Activated CD8-positive, alpha-beta memory T cell treated with anti-CD3 and anti-CD28 coated beads, Interleukin-2, amount 10 ng/mL, durations not matched to agents 7 days and 5 days (primary cell): ENCODE results near the gene SLX9. TPM values are rescaled to one million over a fixed set of nuclear protein-coding genes. Genes with fewer than 3 reads are reported as not detected.

Experiments used
- ATAC-seq: fragments of 150-1000 bp; cut with Tn5 transposase; one replicate; pipeline ENCODE4 v1.10.0; 2021; ENCODE audit warnings: moderate library complexity
- CTCF ChIA-PET: fragments of 350-600 bp; sonication (Branson Sonifier 250); formaldehyde crosslinking; loops from one replicate; lab custom pipeline; 2021; ENCODE audit warnings: antibody characterized with exemption; lab: Charles Lee
- DNase-seq: peaks from one replicate; pipeline ENCODE4 v3.0.0-alpha.2; 2020
- H3K27ac Mint-ChIP-seq: one replicate; pipeline ENCODE4 v1.8.0; 2021; ENCODE audit warnings: mild to moderate bottlenecking, mixed read lengths
- H3K27me3 Mint-ChIP-seq: one replicate; pipeline ENCODE4 v1.8.0; 2021; ENCODE audit warnings: mixed read lengths
- H3K36me3 Mint-ChIP-seq: one replicate; pipeline ENCODE4 v1.8.0; 2021; ENCODE audit warnings: mild to moderate bottlenecking, mixed read lengths
- H3K4me1 Mint-ChIP-seq: one replicate; pipeline ENCODE4 v1.8.0; 2021; ENCODE audit warnings: mixed read lengths
- H3K4me3 Mint-ChIP-seq: one replicate; pipeline ENCODE4 v1.8.0; 2021; ENCODE audit warnings: mild to moderate bottlenecking, moderate library complexity, mixed read lengths
- H3K9me3 Mint-ChIP-seq: one replicate; pipeline ENCODE4 v1.8.0; 2022; ENCODE audit warnings: low read depth, mixed read lengths
- total RNA-seq, 2 experiments: library from RNA; stranded (reverse); gene quantifications; one replicate each; pipeline ENCODE4 v1.2.3, GENCODE V29; 2021

The SLX9 gene
- total RNA-seq, 2 experiments from 2014 or later, result 56.8 to 62.9 TPM

GRCh38 chr21:44897326-44898010 lies 42.4 kb upstream of the SLX9 start:
- Mint-ChIP-seq H3K27ac (no peak overlapping the region), H3K36me3 (peaks cover 39% of the 10 kb centered on the region), H3K4me3 (no peak overlapping the region), H3K27me3 (no peaks in the 10 kb centered on the region), H3K9me3 (no peaks in the 10 kb centered on the region), H3K4me1 (peaks cover 9% of the 10 kb centered on the region)
- ATAC-seq (no peak), DNase-seq (no peak)
- CTCF ChIA-PET, result interaction anchor here (1.0 to 10.5 kb wide), 3 partner anchors 13 to 36 kb away, joined by 3 to 128 read pairs (median 69); no protein-coding TSS in a partner anchor

- H3K36me3 Mint-ChIP-seq, result peaks cover 44% of the 10 kb centered on the region
- H3K27me3 Mint-ChIP-seq, result no peaks in the 10 kb centered on the region
- H3K4me1 Mint-ChIP-seq, result peaks cover 5% of the 10 kb centered on the region
- CTCF ChIA-PET, result interaction anchor here (1.0 to 10.5 kb wide), 4 partner anchors 12 to 230 kb away, joined by 3 to 128 read pairs (median 36); no protein-coding TSS in a partner anchor
- no peak overlapping the region for H3K4me3 Mint-ChIP-seq
- DNase-seq, result no peak
- no peak for ATAC-seq
- H3K27ac Mint-ChIP-seq, result no peak overlapping the region
- no peaks in the 10 kb centered on the region for H3K9me3 Mint-ChIP-seq
Observed at GRCh38 chr21:44898011-44898488, 41.8 kb upstream of the SLX9 start.

GRCh38 chr21:44898851-44899767 lies 40.7 kb upstream of the SLX9 start:
- H3K9me3 Mint-ChIP-seq, result no peaks in the 10 kb centered on the region
- peaks cover 53% of the 10 kb centered on the region for H3K36me3 Mint-ChIP-seq
- no peak overlapping the region for H3K4me3 Mint-ChIP-seq
- H3K27me3 Mint-ChIP-seq, result no peaks in the 10 kb centered on the region
- DNase-seq (no peak), ATAC-seq (no peak)
- CTCF ChIA-PET, result interaction anchor here (1.0 to 10.5 kb wide), 3 partner anchors 11 to 229 kb away, joined by 3 to 128 read pairs (median 69); no protein-coding TSS in a partner anchor
- no peaks in the 10 kb centered on the region for H3K4me1 Mint-ChIP-seq
- no peak overlapping the region for H3K27ac Mint-ChIP-seq

GRCh38 chr21:44899768-44900558 lies 39.9 kb upstream of the SLX9 start:
- peaks cover 3% of the 10 kb centered on the region for H3K4me1 Mint-ChIP-seq
- peaks cover 59% of the 10 kb centered on the region for H3K36me3 Mint-ChIP-seq
- ATAC-seq (no peak), DNase-seq (no peak)
- no peaks in the 10 kb centered on the region for H3K9me3 Mint-ChIP-seq
- no peaks in the 10 kb centered on the region for H3K27me3 Mint-ChIP-seq
- no peak overlapping the region for H3K4me3 Mint-ChIP-seq
- no peak overlapping the region for H3K27ac Mint-ChIP-seq
- CTCF ChIA-PET, result interaction anchor here (1.0 kb wide), 1 partner anchor 12 kb away, joined by 3 read pairs; no protein-coding TSS in a partner anchor

- Mint-ChIP-seq H3K27ac (no peak overlapping the region), H3K36me3 (peaks cover 59% of the 10 kb centered on the region), H3K9me3 (no peaks in the 10 kb centered on the region), H3K4me1 (peaks cover 3% of the 10 kb centered on the region), H3K4me3 (no peak overlapping the region), H3K27me3 (no peaks in the 10 kb centered on the region)
- CTCF ChIA-PET, result interaction anchor here (1.0 kb wide), 1 partner anchor 11 kb away, joined by 3 read pairs; no protein-coding TSS in a partner anchor
- no peak for ATAC-seq
- no peak for DNase-seq
Observed at GRCh38 chr21:44900559-44901251, 39.1 kb upstream of the SLX9 start.

- Mint-ChIP-seq H3K9me3 (no peaks in the 10 kb centered on the region), H3K27me3 (no peaks in the 10 kb centered on the region), H3K36me3 (peaks cover 60% of the 10 kb centered on the region), H3K4me1 (peaks cover 3% of the 10 kb centered on the region), H3K27ac (no peak overlapping the region), H3K4me3 (no peak overlapping the region)
- DNase-seq (no peak), ATAC-seq (no peak)
- CTCF ChIA-PET, result no interaction called here
Observed at GRCh38 chr21:44901391-44902074, 38.3 kb upstream of the SLX9 start.

GRCh38 chr21:44902268-44903049 lies 37.4 kb upstream of the SLX9 start:
- ATAC-seq (no peak), DNase-seq (no peak)
- no peak overlapping the region for H3K27ac Mint-ChIP-seq
- H3K27me3 Mint-ChIP-seq, result no peaks in the 10 kb centered on the region
- no peak overlapping the region for H3K4me3 Mint-ChIP-seq
- peaks cover 3% of the 10 kb centered on the region for H3K4me1 Mint-ChIP-seq
- no peaks in the 10 kb centered on the region for H3K9me3 Mint-ChIP-seq
- CTCF ChIA-PET, result no interaction called here
- peaks cover 60% of the 10 kb centered on the region for H3K36me3 Mint-ChIP-seq

GRCh38 chr21:44903050-44903685 lies 36.7 kb upstream of the SLX9 start:
- ATAC-seq (no peak), DNase-seq (no peak)
- no peak overlapping the region for H3K27ac Mint-ChIP-seq
- H3K9me3 Mint-ChIP-seq, result no peaks in the 10 kb centered on the region
- no peak overlapping the region for H3K4me3 Mint-ChIP-seq
- peaks cover 3% of the 10 kb centered on the region for H3K4me1 Mint-ChIP-seq
- CTCF ChIA-PET, result no interaction called here
- no peaks in the 10 kb centered on the region for H3K27me3 Mint-ChIP-seq
- H3K36me3 Mint-ChIP-seq, result peaks cover 55% of the 10 kb centered on the region

GRCh38 chr21:44903689-44904088 lies 36.1 kb upstream of the SLX9 start:
- Mint-ChIP-seq H3K36me3 (peaks cover 51% of the 10 kb centered on the region), H3K4me3 (no peak overlapping the region), H3K27me3 (no peaks in the 10 kb centered on the region), H3K27ac (no peak overlapping the region), H3K9me3 (no peaks in the 10 kb centered on the region), H3K4me1 (peaks cover 4% of the 10 kb centered on the region)
- DNase-seq (no peak), ATAC-seq (no peak)
- CTCF ChIA-PET, result no interaction called here

GRCh38 chr21:44904141-44904923 lies 35.5 kb upstream of the SLX9 start:
- DNase-seq (no peak), ATAC-seq (no peak)
- H3K27ac Mint-ChIP-seq, result no peak overlapping the region
- H3K27me3 Mint-ChIP-seq, result no peaks in the 10 kb centered on the region
- H3K4me3 Mint-ChIP-seq, result no peak overlapping the region
- H3K4me1 Mint-ChIP-seq, result peaks cover 5% of the 10 kb centered on the region
- no peaks in the 10 kb centered on the region for H3K9me3 Mint-ChIP-seq
- peaks cover 54% of the 10 kb centered on the region for H3K36me3 Mint-ChIP-seq
- CTCF ChIA-PET, result no interaction called here
